Measurements from ENCODE around the gene HCFC1.
A peak's percentile ranks its signal among the peaks of the same experiment; 100 is the strongest.

The HCFC1 gene

DNA sequence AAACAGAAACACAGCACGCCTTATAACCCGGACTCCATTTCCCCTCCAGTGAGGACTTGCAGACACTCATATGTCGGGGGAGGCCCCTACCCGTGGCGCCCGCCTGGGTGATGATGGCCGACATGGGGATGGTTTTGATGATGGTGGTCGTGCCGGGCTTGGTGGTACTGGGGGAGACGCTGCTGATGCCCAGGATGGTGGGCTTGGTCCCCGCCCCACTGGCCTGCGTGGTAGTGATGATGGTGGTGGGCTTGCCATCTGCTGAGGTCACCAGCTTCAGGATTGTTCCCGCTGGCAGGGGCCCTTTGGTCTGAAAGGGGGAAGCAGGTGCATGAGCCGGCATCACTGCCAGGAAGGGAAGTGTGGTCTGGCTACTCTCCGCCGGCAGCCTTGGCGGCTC, 14.4 kb downstream of the HCFC1 start:
- DNase-seq (ENCODE audit: low read depth in 2 of 2), result no peak

DNA sequence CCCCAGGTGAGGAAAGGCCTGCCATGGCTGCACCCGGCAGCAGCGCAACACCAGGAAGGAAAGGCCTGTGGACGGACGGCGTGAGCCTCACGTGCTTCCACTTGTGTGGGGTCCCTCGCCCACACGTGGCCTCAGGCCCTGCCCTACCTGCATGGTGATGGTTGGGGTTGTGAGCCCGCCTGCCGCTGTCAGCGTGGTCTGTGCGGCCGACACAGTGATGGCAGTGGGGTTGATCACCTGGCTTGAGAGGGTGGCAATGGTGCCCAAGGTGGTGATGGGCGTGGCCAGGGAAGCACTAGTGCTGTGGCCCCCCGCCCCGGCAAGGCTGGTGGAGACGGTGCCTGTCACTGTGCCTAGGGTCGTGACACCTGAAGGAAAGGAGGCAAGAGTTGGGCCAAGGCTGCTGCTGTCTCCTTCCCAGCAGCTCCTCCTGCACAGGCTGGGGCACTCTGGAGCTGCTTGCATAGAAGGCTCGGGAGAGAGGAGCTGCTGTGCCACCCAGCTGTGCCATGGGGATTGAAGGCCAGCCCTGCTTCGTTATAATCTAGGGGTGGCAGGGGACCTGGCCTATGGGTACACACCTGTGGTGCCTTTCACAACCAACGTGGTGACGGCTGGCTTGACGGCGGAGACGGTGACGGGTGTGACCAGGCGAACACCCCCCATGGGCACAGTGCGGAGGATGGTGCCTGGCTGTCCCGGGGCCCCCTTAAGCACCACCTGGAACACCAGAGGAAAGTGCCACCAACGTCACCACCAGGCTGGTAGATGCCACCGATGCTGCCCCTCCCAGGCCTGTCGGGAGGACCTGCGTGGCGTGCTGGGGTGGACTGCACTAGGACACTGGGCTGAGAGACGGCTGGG, 15.3 kb downstream of the HCFC1 start:
- no peak for DNase-seq (ENCODE audit: low read depth in 2 of 2)

DNA sequence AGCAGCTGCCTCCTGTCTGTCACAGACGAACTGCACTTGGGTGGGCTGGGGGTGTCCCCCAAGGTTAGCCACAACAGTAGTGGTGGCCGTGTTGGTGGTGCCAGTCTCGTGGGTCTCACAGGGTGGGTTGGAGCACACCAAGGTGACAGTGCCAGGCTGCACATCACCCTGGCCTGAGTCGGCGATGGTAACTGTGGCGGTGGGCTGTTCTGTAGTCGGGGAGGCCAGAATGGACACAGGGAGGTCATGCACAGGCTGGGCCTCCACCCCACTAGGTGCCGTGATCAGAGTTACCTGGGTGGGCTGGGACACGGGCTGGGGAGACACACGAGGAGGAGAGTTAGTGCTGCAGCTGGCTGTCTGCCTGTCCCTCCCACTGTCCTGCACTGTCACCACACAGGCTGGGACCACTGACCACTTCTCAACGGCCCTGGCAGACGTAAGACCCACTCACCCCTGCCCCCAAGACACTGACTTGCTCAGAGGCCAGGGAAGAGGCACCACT, 16.3 kb downstream of the HCFC1 start:
- no peak for DNase-seq (ENCODE audit: low read depth in 2 of 2)

DNA sequence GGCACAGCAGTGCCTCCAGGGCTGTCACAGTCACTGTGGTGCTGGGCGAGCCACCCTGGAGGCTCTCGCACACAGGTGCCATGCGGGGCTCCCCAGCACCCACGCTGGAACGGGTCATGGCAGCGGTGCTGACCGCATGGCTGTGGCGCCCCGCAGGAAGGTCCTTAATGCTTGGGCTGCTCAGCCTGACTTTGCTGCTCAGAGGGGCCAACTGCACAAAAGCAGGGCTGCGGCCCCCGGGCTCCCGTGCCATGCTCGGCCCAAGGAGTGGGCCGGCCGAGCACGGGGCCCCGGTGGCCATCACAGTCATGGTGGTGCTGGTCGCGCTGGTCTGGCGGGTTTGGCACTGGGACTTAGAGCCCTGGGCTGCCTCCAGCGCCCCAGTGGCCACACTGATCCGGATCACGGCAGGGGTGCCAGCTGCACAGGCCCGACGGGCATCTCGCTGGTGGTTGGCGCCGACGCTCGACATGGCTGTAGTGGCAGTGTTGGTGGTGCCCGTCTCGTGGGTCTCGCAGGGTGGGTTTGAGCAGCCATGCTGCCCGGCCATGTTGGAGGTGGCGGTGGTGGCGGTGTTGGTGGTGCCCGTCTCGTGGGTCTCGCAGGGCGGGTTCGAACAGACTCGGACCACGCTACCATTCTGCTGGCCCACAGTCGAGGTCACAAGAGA, 16.9 kb downstream of the HCFC1 start:
- no peak for DNase-seq (ENCODE audit: low read depth in 2 of 2)

DNA sequence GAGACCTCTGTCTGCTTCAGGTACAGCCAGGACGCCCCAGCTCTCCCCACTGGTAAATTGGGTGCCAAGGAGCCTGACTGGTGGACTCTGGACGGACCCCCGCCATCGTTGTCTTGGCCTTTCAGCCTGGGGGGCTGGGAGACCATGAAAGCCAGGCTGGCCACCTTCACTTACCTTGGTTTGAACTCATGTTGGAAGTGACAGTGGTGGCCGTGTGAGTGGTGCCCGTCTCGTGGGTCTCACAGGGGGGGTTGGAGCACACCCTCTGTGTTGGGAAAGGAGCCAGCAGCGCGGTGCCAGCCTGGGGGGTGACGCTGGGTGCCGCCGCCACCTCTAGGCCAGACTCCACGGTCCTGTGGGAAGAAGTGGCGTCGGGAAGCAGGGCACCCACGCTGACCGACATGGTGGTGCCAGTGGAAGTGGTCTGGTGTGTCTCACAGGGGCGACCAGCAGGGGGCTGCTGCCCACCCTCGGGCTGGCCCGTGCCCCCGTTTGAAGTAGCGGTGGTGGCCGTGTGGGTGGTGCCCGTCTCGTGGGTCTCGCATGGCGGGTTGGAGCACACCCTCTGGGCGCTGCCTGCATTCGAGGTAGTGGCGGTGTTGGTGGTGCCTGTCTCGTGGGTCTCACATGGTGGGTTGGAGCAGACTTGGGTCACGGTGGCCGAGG, 17.6 kb downstream of the HCFC1 start:
- DNase-seq (ENCODE audit: low read depth in 2 of 2), result no peak

DNA sequence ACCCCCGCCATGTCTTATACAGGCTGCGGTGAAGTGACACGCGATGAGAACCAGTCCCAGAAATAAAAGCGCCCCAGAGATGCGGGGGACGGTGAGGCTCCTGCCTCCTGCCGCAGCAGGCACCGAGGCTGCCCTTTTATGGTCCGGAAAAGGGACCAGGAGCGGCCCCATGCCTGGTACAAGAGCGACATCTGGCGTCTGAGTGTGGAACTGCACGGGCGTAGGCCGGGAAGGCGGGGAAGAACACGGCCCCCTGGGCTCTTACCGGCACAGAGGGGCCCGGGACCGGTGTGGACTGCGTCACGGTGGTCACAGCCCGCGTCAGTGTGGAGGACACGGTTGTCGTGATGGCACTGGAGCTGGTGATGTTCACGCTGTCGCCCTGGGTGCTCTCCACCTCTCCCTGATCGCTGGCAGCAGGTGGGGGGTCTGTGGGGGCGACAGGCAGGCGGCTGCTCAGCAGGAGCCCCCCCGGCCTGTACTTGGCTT, 18.2 kb downstream of the HCFC1 start:
- DNase-seq (ENCODE audit: low read depth in 2 of 2), result peak in 1 of 2 experiments; percentile 34

DNA sequence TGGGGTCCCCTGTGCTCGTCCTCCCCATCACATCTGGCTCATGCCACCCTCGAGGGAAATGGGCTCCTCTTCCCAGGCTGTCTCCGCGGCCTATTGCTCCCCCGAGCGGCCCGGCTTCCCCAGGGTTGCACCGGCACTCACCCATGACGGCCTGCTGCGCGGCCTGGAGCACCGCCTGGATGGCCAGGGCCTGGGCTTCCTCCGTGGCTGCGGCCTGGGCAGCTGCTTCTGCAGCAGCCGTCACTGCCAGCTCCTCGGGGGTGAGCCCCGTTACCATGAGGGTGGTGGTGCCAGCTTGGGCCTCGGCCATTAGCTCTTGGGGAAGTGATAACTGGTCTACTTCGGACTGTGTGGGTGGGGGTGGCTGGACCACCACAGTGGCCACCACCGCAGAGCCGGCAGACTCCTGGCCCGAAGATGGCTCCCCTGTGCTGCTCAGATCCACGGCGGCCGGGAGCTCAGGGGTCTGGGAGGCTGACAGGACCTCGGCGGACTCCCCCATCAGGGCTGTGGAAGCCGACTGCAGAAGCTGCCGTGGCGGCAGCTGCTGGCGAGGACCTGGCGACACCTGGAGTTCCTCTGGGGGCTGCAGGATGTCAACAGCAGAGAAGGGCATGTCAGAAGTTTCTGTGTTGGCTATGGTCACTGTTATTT, 19.1 kb downstream of the HCFC1 start:
- no peak for DNase-seq (ENCODE audit: low read depth in 2 of 2)

DNA sequence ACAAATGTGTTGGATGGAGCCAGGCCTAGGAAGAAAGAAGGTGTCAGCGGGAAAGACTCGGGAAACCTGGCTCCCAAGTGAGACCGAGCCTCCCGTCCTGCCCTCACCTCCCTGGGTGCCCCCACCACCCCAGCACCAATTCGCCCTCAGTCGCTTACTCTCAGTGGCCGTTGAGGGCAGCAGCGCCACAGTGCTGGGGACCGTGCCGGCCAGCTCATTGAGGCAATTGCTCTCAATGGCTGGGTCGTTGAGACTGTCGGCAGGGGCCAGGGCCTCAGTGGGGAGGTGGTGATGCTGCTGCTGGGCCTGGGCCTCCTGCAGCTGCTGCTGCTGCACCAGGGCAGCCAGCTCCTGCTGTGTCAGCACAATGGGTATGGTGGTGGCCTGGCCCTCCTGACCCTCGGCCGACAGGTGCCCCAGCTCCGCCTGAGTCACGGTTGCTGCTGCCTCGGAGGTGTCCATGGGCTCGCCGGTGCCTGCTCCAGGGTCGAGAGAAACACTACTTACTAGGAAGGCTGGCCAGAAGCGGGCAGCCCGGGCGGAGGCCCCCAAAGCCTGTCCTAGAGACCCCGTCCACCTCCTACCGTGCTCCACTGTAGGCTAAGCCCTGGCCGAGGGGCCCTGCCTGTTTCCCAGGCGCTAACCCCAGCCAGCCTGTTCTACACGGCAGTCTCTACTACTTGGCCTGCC, 19.8 kb downstream of the HCFC1 start:
- DNase-seq (ENCODE audit: low read depth in 2 of 2), result no peak

DNA sequence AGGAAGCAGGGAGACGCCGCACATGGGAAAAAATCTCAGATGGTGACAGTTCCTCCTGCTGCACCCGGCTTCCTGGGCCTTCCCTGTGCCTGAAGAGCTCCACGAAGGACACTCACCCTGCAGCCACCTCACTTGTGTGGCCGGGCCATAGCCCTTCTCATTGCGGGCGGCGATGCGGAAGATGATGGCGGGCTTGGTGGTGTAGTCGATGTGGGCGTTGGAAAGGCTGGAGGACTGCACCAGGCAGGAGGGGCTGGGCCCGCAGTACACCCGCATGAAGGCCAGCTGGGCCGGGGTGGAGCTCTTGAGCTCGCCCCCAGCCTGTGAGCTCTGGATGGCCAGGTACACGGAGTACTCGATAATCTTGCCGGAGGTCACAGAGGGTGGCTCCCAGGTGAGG, 21.5 kb downstream of the HCFC1 start:
- no peak for DNase-seq (ENCODE audit: low read depth in 2 of 2)

DNA sequence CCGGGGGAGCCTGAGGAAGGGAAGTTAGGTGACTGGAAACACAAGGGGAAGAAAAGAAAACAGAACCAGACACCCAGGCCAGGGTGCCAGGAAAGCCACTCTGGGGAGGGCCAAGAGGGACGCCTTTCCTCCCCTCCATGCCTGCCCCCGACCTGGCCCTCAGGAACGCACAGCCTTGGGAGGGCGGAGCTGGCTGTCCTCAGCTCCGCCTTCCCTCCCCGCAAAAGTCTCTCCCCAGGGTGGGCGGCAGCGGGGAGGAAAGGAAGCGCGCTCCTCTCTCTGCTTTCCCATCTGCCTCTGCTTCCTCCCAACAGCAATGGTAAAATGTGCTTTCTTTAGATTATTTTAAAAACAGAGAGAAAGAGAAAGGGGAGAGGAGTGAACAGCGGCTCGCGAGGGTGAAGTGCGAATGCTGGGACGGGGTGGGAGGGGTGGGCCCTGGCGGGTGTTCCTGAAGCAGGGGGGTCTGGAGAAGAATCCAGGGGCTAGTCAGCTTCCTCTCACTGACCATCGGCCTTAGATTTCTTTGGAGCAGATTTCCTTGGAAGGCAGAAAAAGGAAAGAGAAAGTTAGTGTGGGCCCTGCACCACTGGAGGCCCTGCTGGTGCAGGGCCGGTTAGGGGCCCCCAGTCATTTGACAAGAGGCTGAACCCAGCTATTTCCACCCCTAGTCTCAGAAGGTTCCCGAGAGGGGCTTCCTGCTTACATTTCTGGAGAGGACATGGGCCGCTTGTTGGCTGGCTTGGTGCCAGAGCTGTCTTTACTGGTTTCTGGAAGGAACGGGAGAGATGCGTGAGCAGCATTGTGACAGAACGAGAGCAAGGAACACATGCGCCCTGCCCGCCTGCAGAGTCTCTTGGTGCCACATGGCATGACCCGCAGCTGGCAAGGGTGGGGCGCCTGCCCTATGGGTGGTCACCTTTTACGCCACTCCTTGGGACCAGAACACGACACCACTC, 22.5 kb downstream of the HCFC1 start:
- no peak for DNase-seq (ENCODE audit: low read depth in 2 of 2)

DNA sequence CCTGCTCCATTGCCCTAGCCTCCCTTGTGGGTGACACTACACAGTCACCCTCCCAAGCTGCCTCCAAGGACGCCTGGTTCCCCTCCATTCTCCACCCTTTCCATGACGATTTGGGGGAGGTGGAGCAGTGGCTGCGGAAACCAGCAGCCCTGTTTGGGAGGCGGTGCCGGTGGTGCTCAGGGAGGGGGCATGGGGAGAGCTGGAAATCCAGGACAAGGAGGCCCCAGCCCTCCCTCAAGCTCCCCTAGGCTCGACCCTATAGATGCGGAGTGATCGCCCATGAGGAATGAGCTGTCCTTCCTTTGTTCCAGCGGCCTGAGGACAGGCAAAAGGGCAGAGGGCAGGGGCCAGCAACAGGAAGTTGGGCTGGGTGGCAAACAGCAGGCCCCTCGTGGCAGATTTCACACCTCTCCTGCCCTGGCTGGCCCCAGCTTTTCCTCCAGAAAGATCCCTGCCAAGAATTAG, 23.6 kb downstream of the HCFC1 start:
- DNase-seq (ENCODE audit: low read depth in 2 of 2), result no peak

DNA sequence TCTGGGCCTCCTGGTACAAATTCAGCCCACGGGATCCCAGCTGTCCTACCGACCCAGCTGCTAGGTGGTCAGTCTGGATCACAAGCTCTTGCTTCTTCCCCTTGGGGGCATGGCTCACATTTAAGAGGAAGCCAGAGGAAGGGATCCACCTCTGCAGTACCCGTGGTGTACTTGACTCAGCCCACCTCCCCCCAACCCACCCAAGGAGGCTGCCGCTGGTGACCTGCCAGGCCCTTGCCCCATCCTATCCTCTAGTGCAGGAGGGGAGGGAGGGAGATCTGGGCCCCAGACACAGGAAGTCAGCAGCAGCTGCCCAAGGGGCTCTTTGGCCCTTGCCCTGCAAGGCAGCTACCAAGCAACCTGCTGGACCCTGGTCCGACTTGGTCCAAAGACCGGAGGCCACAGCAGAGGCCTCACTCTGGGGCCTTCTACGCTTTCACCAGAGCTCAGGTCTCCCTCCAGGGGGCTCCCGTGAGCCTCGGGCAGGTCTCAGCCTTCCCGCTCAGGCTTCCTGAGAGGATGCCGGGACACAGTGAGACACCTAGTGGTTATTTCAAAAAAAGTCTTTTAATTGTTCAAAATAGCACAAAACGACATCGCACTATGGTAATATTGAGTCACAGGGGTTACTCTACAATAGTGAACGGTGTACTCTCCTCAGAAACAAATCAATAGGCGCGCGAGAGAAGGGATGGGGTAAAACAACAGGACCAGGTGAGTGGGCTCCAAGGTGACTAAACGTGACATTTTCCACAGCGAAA, 24.4 kb downstream of the HCFC1 start:
- peak; percentile 40 to 51 for DNase-seq (ENCODE audit: low read depth in 2 of 2)

DNA sequence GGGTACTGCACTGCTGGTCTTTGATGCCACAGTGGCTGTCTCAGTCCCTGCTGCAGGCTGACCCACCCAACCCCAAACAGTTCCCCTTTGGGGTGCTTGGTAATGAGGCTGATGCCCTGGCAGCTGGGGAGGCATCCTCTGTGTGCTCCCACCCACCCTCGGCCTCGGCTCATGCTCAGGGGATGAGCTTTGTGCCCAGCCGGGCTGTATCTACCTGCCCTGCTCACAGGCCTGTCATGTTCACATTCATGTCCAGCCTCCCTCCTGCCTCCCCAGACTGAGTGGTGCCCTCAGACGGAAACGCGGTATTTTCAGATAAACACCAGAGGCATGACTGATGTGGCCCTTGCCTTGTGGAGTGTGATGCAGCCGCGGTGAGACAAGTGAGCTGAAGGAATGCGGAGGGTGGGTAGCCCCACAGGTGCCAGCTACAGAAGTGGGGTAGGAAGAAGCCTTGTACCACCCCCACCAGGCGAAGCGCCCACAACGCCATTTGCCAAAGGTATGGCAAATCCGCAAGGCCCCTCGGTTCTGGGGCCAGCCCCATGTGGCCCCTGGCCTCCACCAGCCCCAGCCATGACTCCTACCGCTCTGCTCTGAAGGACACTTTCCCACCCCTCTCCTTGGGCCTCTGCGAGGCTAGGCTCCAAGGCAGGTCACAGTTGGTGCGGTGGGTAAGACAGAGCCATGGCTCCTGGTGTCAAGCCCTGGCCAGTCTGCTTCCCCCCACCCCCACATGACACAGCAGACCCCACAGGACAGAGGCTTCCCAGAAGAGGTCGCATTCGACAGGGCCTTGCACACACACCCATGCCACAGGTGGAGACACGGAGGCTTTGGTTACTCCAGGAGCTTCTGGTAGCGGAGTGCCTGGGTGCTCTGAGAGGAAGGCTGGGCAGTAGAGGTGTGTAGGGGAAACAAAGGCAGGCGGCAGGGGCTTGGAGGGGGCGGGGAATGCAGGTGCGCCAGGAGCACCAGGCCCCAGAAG, 25.4 kb downstream of the HCFC1 start:
- DNase-seq (ENCODE audit: low read depth in 2 of 2), result no peak

DNA sequence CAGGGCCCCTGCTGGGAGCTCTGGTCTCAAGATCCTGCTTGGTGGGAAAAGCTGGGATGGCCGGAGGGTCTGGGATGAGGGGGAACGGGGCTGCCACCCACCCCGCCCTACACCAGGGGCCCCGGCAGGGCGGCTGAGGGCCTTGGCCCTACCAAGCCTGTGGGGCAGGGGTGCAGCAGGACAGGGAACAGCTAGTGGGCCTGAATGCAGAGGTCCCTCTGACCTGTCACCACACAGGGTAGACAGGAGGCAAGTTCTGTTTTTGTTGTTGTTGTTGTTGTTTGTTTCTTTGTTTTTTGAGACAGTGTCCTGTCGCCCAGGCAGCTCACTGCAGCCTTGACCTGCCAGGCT, 26.8 kb downstream of the HCFC1 start:
- DNase-seq (ENCODE audit: low read depth in 2 of 2), result no peak

DNA sequence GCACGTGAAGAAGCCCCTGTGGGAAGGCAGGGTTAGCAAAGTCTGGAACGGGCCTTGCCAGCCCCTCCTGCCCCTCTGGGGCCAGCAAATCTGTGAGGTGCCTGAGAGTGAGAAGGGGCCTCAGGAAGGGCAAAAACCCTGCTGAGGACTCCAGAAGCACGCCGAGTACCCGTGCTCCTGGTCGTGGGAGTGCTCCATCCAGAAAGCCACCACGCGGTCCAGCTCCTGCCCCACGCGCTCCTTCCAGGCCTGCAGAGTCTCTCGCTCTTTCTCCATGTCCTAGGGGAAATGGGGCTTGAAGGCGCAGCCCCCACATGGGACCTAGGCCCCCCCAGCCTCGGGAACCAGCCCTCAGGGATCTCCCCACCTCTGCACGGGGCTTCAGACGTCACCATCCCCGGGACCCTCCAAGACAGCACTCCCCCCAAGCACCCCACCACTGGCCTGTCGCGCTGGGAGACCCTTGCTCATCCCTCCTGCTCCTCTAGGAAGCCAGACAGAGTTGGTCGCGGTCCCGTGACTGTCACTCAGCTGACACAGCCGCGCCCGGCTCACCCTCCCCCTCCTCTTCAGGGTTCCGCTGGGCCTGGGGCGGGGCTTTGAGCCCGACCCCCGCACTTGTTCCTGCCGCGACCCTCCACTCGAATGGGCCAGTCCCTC, 27.3 kb downstream of the HCFC1 start, which contains the start of gene RENBP:
Gene RENBP (minus strand): TSS at position 504 of the 660 bp plus-strand sequence. CDS start 33 bp downstream, at position 471.
- no peak for DNase-seq (ENCODE audit: low read depth in 2 of 2)

DNA sequence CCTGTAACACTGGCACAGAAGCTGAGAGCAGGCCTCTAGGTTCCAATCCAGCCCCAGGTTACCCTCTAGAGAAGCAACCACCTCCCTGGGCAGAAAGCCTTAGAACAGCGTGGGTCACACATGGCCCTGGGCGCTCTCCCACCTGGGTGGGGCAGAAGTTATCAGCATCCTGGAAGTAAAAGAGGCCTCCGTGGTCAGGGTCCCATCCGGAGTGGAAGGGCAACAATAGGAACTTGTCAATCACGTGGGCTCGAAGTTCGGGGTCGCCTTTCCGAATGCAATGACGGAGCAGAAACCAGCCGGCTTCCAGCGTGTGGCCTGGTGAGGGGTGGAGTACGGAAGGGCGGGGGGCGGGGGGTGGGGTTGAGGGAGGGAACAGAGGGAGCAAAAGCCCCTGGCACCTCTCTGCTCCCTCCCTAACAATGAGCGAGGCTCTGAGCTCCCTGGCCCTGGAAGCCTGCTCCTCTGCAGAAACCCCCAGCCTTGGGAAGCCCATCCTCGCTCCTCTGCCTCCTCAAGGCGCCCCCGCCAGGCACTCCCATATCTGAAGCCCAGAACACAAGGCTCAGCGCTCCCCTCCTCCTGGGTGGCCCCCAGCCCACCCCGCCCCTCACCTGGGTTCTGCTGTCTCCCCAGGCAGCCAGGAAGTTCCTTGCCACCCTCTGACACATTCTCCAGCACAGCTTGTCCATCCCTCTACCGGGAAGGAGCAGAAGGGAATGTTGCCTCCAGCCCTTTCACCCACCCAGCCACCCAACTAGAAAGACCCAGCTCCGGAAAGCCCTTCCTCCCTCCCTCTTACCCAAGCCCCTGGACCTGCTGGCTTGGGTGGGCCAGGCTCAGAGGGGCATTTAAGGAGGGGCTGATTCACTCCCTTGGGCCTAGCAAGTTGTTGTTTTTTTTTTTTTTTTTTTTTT, 30.0 kb downstream of the HCFC1 start:
- no peak for DNase-seq (ENCODE audit: low read depth in 2 of 2)
